CD14-positive monocyte (primary cell): Measurements from ENCODE around the gene PSMD12. TPM values are rescaled to one million over a fixed set of nuclear protein-coding genes. Genes with fewer than 3 reads are reported as not detected.

Source experiments
- DNase-seq, 3 donors: peaks; one replicate each; pipeline ENCODE4 v3.0.0-alpha.2; 2011 to 2022
- H2AFZ ChIP-seq: 2 replicates; pipeline ENCODE4 v1.6.0; 2012; ENCODE audit warnings: mild to moderate bottlenecking, low read depth, low read length, inconsistent platforms; ENCODE audit not compliant: insufficient read depth, poor library complexity, severe bottlenecking
- H3K27ac ChIP-seq, 2 donors: 1 replicate in 1 of 2; 2 replicates in 1 of 2; pipeline ENCODE4 v1.5.1; 2012 to 2013; ENCODE audit warnings: low read length in 2 of 2, control low read depth in 1 of 2, inconsistent platforms in 1 of 2, low read depth in 1 of 2, mild to moderate bottlenecking in 1 of 2
- H3K27me3 ChIP-seq, 2 donors: one replicate each; pipeline versions ENCODE4 v1.6.0 to v1.6.1; 2011 to 2013; ENCODE audit warnings: low read length in 2 of 2; ENCODE audit not compliant: control insufficient read depth in 2 of 2, insufficient read depth in 2 of 2
- H3K36me3 ChIP-seq, 2 donors: replicated peaks in 1 of 2; 1 replicate in 1 of 2; 2 replicates in 1 of 2; pipeline versions ENCODE4 v1.5.1 to v1.6.1; 2012 to 2013; ENCODE audit warnings: low read length in 2 of 2, control low read depth in 1 of 2, inconsistent platforms in 1 of 2, mild to moderate bottlenecking in 1 of 2; ENCODE audit not compliant: insufficient read depth in 2 of 2, control insufficient read depth in 1 of 2
- H3K4me1 ChIP-seq, 2 donors: 1 replicate in 1 of 2; 2 replicates in 1 of 2; pipeline versions ENCODE4 v1.5.1 to v1.6.1; 2012 to 2013; ENCODE audit warnings: low read length in 2 of 2, control low read depth in 1 of 2, inconsistent platforms in 1 of 2, mild to moderate bottlenecking in 1 of 2, moderate library complexity in 1 of 2; ENCODE audit not compliant: insufficient read depth in 2 of 2, control insufficient read depth in 1 of 2
- H3K4me2 ChIP-seq: replicated peaks from 2 replicates; pipeline ENCODE3; 2012; ENCODE audit warnings: low read length, moderate library complexity, mild to moderate bottlenecking; ENCODE audit not compliant: poor library complexity, severe bottlenecking; ENCODE audit errors: extremely low read depth
- H3K4me3 ChIP-seq, 3 experiments: fragments of 200-600 bp in 1 of 3; sonication (generic) in 1 of 3; replicated peaks in 1 of 3; 1 replicate in 2 of 3; 2 replicates in 1 of 3; pipeline ENCODE4 v1.5.1; 2011 to 2013; ENCODE audit warnings: low read length in 3 of 3, mild to moderate bottlenecking in 3 of 3, control low read depth in 2 of 3, low read depth in 2 of 3, inconsistent platforms in 1 of 3, moderate library complexity in 1 of 3
- H3K79me2 ChIP-seq: 2 replicates; pipeline ENCODE4 v1.6.0; 2012; ENCODE audit warnings: mild to moderate bottlenecking, control low read depth, inconsistent platforms, low read length, moderate library complexity; ENCODE audit not compliant: insufficient read depth
- H3K9ac ChIP-seq: 2 replicates; pipeline ENCODE4 v1.6.0; 2017; ENCODE audit warnings: low read length, mild to moderate bottlenecking; ENCODE audit not compliant: insufficient read depth, poor library complexity, severe bottlenecking
- H3K9me3 ChIP-seq, 2 donors: replicated peaks in 1 of 2; 1 replicate in 1 of 2; 2 replicates in 1 of 2; pipeline versions ENCODE4 v1.5.1 to v1.6.1; 2012 to 2013; ENCODE audit warnings: low read length in 2 of 2, control low read depth in 1 of 2; ENCODE audit not compliant: control insufficient read depth in 1 of 2, insufficient read depth in 1 of 2
- H4K20me1 ChIP-seq: 2 replicates; pipeline ENCODE4 v1.6.0; 2012; ENCODE audit warnings: mild to moderate bottlenecking, low read length, control low read depth, moderate library complexity; ENCODE audit not compliant: insufficient read depth
- H3K27ac Mint-ChIP-seq, 7 donors: one replicate each; pipeline ENCODE4 v1.8.0; 2020; ENCODE audit warnings: mild to moderate bottlenecking in 7 of 7, mixed read lengths in 7 of 7, moderate library complexity in 6 of 7, inconsistent platforms in 2 of 7
- H3K27me3 Mint-ChIP-seq, 3 donors: one replicate each; pipeline ENCODE4 v1.8.0; 2021 to 2022; ENCODE audit warnings: low read depth in 3 of 3, mild to moderate bottlenecking in 3 of 3, mixed read lengths in 3 of 3, moderate library complexity in 3 of 3, inconsistent platforms in 1 of 3
- H3K36me3 Mint-ChIP-seq, 2 donors: one replicate each; pipeline ENCODE4 v1.8.0; 2020; ENCODE audit warnings: mixed read lengths in 2 of 2, inconsistent platforms in 1 of 2, mild to moderate bottlenecking in 1 of 2
- H3K4me1 Mint-ChIP-seq: one replicate; pipeline ENCODE4 v1.8.0; 2020; ENCODE audit warnings: mild to moderate bottlenecking, mixed read lengths
- H3K4me3 Mint-ChIP-seq, 2 donors: one replicate each; pipeline ENCODE4 v1.8.0; 2020; ENCODE audit warnings: mild to moderate bottlenecking in 2 of 2, mixed read lengths in 2 of 2, moderate library complexity in 1 of 2
- H3K9me3 Mint-ChIP-seq, 7 donors: one replicate each; pipeline ENCODE4 v1.8.0; 2020 to 2022; ENCODE audit warnings: mixed read lengths in 7 of 7, mild to moderate bottlenecking in 6 of 7, moderate library complexity in 6 of 7, inconsistent platforms in 2 of 7
- CTCF ChIP-seq: fragments of 200-600 bp; IDR thresholded peaks from one replicate; pipeline ENCODE4 v1.8.0; 2022; ENCODE audit warnings: antibody characterized with exemption, mild to moderate bottlenecking
- WGBS: methylation state at CpG from one replicate; pipeline ENCODE4 v1.1.5; 2013; ENCODE audit warnings: missing lambda C conversion rate; ENCODE audit not compliant: insufficient coverage; 5-methylcytosine and 5-hydroxymethylcytosine counted together
- intact Hi-C, 2 donors: fragments of 100-400 bp; cut with micrococcal nuclease; formaldehyde crosslinking; loops; one replicate each; pipeline versions ENCODE4 v1.15.0 to v1.15.1; 2023
- polyA plus RNA-seq, 3 donors: library from polyadenylated mRNA; depleted of rRNA in 1 of 3; unstranded in 2 of 3; stranded (reverse) in 1 of 3; fragments of 300-500 nt in 2 of 3; fragments of >200 nt in 1 of 3; fragmentation: Illumina TruSeq in 2 of 3; gene quantifications; 1 replicate in 2 of 3; 2 replicates in 1 of 3; pipeline ENCODE4 v1.2.3, GENCODE V29; 2012 to 2021

The PSMD12 gene
- polyA plus RNA-seq, 3 donors = 16.2 to 30.7 (median 17.8) TPM

GRCh38 chr17:67414559-67414958 lies 48.2 kb upstream of the PSMD12 start:
- no peaks in the 10 kb centered on the region for H3K9me3 ChIP-seq
- no peak overlapping the region for H3K9ac ChIP-seq
- H3K4me2 ChIP-seq = no peak overlapping the region
- peaks cover 15 to 17% of the 10 kb centered on the region in 2 donors for H3K4me1 ChIP-seq
- DNase-seq = no peak
- peaks cover 41% of the 10 kb centered on the region for H3K79me2 ChIP-seq
- no peak overlapping the region for H3K27ac Mint-ChIP-seq
- H3K9me3 Mint-ChIP-seq = peaks cover 0 to 2% (median 0%) of the 10 kb centered on the region in 7 donors
- H3K4me3 ChIP-seq = no peak overlapping the region
- no CpG with 5 or more reads among the region's 2 CpGs for WGBS
- H3K27me3 ChIP-seq = no peaks in the 10 kb centered on the region
- no peak overlapping the region for H2AFZ ChIP-seq
- H3K36me3 Mint-ChIP-seq = no peaks in the 10 kb centered on the region
- H3K27ac ChIP-seq = no peak overlapping the region
- intact Hi-C loops = no loop called here
- peaks cover 49% of the 10 kb centered on the region for H4K20me1 ChIP-seq
- H3K4me1 Mint-ChIP-seq = peaks cover 25% of the 10 kb centered on the region
- TF ChIP-seq CTCF = no peak
- H3K36me3 ChIP-seq = no peaks in the 10 kb centered on the region
- peaks cover 0 to 5% (median 0%) of the 10 kb centered on the region in 3 donors for H3K27me3 Mint-ChIP-seq
- H3K4me3 Mint-ChIP-seq = no peak overlapping the region

- intact Hi-C loops = no loop called here
- Mint-ChIP-seq H3K9me3 (peaks cover 0 to 2% (median 0%) of the 10 kb centered on the region in 7 donors), H3K27ac (no peak overlapping the region), H3K4me1 (peaks cover 24% of the 10 kb centered on the region), H3K27me3 (peaks cover 0 to 5% (median 0%) of the 10 kb centered on the region in 3 donors), H3K36me3 (no peaks in the 10 kb centered on the region), H3K4me3 (no peak overlapping the region)
- H3K79me2 ChIP-seq = peaks cover 39% of the 10 kb centered on the region
- H3K9me3 ChIP-seq = no peaks in the 10 kb centered on the region
- H4K20me1 ChIP-seq = peaks cover 49% of the 10 kb centered on the region
- no CpG with 5 or more reads among the region's 1 CpG for WGBS
- H3K27ac ChIP-seq = no peak overlapping the region
- peaks cover 15 to 17% of the 10 kb centered on the region in 2 donors for H3K4me1 ChIP-seq
- no peak for TF ChIP-seq CTCF
- H3K4me2 ChIP-seq = no peak overlapping the region
- no peaks in the 10 kb centered on the region for H3K27me3 ChIP-seq
- H2AFZ ChIP-seq = no peak overlapping the region
- DNase-seq = no peak
- no peak overlapping the region for H3K9ac ChIP-seq
- no peak overlapping the region for H3K4me3 ChIP-seq
- H3K36me3 ChIP-seq = no peaks in the 10 kb centered on the region
Measured at GRCh38 chr17:67414130-67414529, 47.8 kb upstream of the PSMD12 start.
